Measurements from ENCODE around the gene MGAT3. TPM values are rescaled to one million over a fixed set of nuclear protein-coding genes. Genes with fewer than 3 reads are reported as not detected.
"Not testable (repeated sequence)": the region's sequence is repeated elsewhere in the genome, so short reads cannot be mapped to it uniquely, and the experiment has no call there.

MGAT3 gene
- total and polyA plus RNA-seq, 9 donors, result 0.91 to 5.9 (median 2.1) TPM

DNA sequence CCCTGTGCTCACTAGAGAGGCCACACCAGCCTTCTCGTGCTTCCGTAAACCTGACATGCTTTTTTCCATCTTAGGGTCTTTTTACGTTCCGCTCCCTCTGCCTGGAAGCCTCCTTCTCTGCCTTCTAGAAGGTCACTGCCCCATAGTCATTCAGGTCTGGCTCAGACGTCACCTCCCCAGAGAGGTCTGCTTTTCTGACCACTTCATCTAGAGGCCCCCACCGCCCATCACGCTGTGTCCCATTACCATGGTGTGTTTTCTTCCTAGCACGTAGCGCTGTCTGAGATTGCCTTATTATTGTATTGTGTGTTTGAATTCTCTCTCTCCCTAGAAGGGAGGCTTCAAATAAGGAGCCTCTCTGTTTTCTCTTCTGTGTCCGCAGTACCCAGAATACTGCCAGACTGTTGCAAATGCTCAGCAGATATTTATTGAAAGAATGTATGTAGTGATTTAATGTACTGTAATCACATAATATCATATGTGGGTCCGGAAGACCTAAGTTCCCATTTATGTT lies 47.2 kb upstream of the MGAT3 start:
- H3K36me3 ChIP-seq, result no peaks in the 10 kb centered on the region
- H3K4me1 ChIP-seq (ENCODE audit: insufficient read depth), result peaks cover 11% of the 10 kb centered on the region
- no peak for DNase-seq
- H3K4me3 ChIP-seq, result no peak overlapping the region
- intact Hi-C loops (cut with DNase I), result loop anchor here (10.0 kb wide), 3 partner anchors 95 to 235 kb away; partner anchors contain the start of genes ATF4 (in 2 of the 4) and MIEF1 (in 2 of the 4)
- WGBS, 3 donors, result 93 to 94% (median 94%) methylated on average over 11 of the region's 11 CpGs
- no peaks in the 10 kb centered on the region for H3K9me3 ChIP-seq
- H3K27ac ChIP-seq, result no peak overlapping the region
- no peak for TF ChIP-seq EP300 (IDR thresholded peaks at IDR 0.05)
- no peak for TF ChIP-seq POLR2A (IDR thresholded peaks at IDR 0.05)
- TF ChIP-seq, protein P1, sequence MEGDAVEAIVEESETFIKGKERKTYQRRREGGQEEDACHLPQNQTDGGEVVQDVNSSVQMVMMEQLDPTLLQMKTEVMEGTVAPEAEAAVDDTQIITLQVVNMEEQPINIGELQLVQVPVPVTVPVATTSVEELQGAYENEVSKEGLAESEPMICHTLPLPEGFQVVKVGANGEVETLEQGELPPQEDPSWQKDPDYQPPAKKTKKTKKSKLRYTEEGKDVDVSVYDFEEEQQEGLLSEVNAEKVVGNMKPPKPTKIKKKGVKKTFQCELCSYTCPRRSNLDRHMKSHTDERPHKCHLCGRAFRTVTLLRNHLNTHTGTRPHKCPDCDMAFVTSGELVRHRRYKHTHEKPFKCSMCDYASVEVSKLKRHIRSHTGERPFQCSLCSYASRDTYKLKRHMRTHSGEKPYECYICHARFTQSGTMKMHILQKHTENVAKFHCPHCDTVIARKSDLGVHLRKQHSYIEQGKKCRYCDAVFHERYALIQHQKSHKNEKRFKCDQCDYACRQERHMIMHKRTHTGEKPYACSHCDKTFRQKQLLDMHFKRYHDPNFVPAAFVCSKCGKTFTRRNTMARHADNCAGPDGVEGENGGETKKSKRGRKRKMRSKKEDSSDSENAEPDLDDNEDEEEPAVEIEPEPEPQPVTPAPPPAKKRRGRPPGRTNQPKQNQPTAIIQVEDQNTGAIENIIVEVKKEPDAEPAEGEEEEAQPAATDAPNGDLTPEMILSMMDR (IDR thresholded peaks at IDR 0.05), result no peak
- no peaks in the 10 kb centered on the region for H3K27me3 ChIP-seq

DNA sequence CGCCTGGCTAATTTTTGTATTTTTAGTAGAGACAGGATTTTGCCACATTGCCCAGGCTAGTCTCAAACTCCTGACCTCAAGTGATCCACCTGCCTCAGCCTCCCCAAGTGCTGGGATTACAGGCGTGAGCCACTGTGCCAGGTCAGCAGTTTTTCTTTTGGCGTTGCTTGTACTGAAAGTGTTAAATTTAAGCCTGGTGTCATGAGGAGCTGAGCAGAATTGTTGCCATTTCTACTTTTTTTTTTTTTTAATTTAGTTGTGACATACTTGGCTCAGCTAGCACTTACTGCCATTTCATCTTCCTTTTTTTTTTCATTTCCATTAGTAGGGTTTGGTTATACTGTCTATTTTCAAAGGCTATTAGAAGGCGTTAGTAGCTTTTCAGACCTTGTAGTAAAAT lies 46.5 kb upstream of the MGAT3 start:
- intact Hi-C loops (cut with DNase I), result no loop called here
- WGBS, 3 donors, result 86 to 95% (median 93%) methylated on average over 4 of the region's 4 CpGs
- H3K4me3 ChIP-seq, result no peak overlapping the region
- TF ChIP-seq, protein P1 (IDR thresholded peaks at IDR 0.05), result no peak
- H3K27me3 ChIP-seq, result no peaks in the 10 kb centered on the region
- H3K4me1 ChIP-seq (ENCODE audit: insufficient read depth), result peaks cover 9% of the 10 kb centered on the region
- DNase-seq, result no peak
- no peaks in the 10 kb centered on the region for H3K9me3 ChIP-seq
- H3K27ac ChIP-seq, result no peak overlapping the region
- no peaks in the 10 kb centered on the region for H3K36me3 ChIP-seq

DNA sequence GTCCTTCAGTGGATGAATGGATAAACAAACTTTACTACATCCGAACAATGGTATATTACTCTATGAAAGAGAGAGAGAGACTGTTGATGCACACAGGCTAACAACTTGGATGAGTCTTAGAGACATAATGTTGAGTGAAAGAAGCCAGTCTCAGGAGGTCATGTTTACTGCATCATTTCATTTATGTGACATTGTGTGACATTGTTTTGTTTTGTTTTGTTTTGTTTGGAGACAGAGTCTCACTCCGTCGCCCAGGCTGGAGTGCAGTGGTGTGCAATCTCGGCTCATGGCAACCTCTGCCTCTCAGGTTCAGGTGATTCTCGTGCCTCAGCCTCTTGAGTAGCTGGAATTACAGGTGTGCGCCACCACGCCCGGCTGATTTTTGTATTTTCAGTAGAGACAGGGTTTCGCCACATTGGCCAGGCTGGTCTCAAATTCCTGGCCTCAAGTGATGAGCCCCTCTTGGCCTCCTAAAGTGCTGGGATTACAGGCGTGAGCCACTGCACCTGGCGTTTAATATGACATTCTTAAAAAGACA lies 44.9 kb upstream of the MGAT3 start:
- H3K27ac ChIP-seq; H3K9me3 ChIP-seq; intact Hi-C loops (cut with DNase I); H3K4me1 ChIP-seq (ENCODE audit: insufficient read depth); H3K27me3 ChIP-seq; DNase-seq; H3K4me3 ChIP-seq; H3K36me3 ChIP-seq: not testable (repeated sequence)
- 84 to 88% (median 85%) methylated on average over 11 of the region's 11 CpGs for WGBS, 3 donors

DNA sequence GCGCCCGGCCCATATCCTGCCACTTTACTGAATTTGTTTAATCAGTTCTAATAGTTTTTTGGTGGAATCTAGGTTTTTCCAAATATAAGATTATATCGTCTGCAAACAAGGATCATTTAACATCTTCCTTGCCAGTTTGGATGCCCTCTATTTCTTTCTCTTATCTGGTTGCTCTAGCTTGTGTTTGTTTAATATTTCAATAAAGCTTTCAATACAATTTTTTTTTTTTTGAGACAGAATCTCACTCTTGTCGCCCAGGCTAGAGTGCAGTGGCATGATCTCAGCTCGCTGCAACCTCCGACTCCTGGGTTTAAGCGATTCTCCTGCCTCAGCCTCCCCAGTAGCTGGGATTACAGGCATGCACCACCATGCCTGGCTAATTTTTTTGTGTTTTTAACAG lies 43.6 kb upstream of the MGAT3 start:
- H3K36me3 ChIP-seq; H3K27me3 ChIP-seq; DNase-seq; H3K4me3 ChIP-seq; intact Hi-C loops (cut with DNase I); H3K27ac ChIP-seq; H3K4me1 ChIP-seq (ENCODE audit: insufficient read depth); H3K9me3 ChIP-seq: not testable (repeated sequence)
- WGBS, 3 donors, result 88 to 92% (median 91%) methylated on average over 7 of the region's 7 CpGs

DNA sequence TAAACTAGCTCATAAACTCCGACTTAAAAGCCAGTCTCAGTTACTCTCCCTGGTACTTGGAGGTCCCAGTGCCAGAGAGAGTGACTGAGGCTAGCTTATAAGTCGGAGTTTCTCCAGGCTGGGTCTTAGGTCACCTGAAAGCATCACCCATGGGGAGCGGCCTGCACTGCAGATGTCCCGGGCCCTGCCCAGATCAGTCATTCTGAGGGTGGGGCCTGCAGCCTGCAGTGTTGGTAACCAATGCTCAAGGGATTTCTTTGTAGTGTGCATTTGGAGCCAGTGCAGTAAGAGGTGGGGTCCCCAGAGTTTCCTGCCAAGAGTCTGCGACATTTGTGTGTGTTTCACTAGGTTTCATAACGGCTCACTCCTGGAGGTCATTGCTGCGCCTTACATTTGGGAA lies 42.4 kb upstream of the MGAT3 start:
- Histone ChIP-seq H3K9me3 (no peaks in the 10 kb centered on the region), H3K27me3 (no peaks in the 10 kb centered on the region), H3K36me3 (no peaks in the 10 kb centered on the region), H3K27ac (no peak overlapping the region), H3K4me1 (ENCODE audit: insufficient read depth) (no peaks in the 10 kb centered on the region), H3K4me3 (no peak overlapping the region)
- TF ChIP-seq POLR2A (IDR thresholded peaks at IDR 0.05) (no peak), EP300 (IDR thresholded peaks at IDR 0.05) (no peak)
- TF ChIP-seq, protein P1 (IDR thresholded peaks at IDR 0.05), result no peak
- WGBS, 3 donors, result 88 to 93% (median 89%) methylated on average over 7 of the region's 7 CpGs
- DNase-seq, result no peak
- intact Hi-C loops (cut with DNase I), result no loop called here
